Umbilical cord (tissue), 2 donors: ENCODE results near the gene SRP68. TPM values are rescaled to one million over a fixed set of nuclear protein-coding genes. Genes with fewer than 3 reads are reported as not detected.

Source experiments
- DNase-seq: peaks from one replicate; pipeline ENCODE4 v3.0.0-alpha.2; 2015; ENCODE audit warnings: low spot score
- total RNA-seq: library from RNA; depleted of rRNA; stranded (reverse); fragments of >200 nt; gene quantifications from one replicate; pipeline ENCODE4 v1.2.3, GENCODE V29; 2014; ENCODE audit warnings: low replicate concordance; ENCODE audit not compliant: insufficient read depth

Gene SRP68
- total RNA-seq, 1 donor from 2014 or later: 18.3 TPM

- DNase-seq: no peak
Observed at GRCh38 chr17:76018340-76018680, 54.0 kb downstream of the SRP68 start.

GRCh38 chr17:76017481-76018339, 54.6 kb downstream of the SRP68 start:
- no peak for DNase-seq

DNA sequence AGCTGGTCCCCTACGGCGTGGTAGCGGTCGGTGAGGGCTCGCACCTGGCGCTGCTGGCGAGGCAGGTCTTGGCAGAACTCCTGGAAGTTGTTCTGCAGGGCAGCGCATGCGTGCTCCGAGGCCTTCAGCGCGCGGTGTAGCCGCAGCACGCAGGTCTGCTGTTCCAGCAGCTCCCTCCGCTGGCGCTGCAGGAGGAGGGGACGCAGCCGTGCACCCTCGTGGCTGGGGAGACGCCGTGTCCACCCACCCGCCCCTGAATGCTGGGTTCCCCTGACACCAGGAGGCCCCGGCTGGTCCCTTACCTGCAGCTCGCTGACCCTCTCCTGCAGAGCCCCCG, 57.4 kb downstream of the SRP68 start:
- no peak for DNase-seq

DNA sequence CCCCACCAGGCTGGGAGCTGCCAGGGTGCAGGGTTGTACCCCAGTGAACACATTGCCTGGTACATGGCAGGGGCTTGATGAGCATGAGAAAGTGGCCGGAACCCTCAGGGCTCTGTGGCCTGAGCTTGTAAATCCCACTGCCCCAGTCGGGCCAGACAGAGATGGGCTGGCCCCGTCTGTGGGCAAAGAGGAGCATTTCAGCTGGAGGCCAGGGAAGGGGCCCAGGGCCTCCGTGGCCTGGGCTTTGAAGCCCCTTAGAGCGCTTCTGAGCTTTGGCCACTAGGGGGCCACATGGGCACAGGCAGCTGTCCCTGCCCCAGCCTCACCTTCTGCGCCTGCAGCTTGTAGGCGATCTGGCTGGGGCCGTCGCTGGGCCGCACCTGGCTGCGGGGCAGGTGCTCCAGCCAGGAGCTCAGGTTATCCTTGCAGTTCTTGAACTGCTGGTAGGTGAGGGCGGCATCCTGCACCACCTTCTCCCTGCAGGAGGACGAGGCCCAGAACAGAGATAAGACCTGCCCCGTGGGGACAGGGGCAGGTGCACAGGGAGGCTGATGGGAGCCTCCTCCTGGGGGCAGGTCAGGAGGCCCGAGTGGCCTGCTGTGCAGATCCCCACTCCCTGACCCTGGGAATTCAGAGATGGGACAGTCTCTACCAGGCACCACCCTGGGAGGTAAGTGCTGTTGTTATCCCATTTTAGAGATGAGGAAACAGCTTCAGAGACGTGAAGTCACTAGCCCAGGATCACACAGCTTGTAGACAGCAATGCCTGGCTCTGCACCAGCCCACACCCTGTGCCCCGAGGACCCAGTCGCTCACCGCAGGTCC, 58.0 kb downstream of the SRP68 start:
- peak; percentile 62 for DNase-seq

DNA sequence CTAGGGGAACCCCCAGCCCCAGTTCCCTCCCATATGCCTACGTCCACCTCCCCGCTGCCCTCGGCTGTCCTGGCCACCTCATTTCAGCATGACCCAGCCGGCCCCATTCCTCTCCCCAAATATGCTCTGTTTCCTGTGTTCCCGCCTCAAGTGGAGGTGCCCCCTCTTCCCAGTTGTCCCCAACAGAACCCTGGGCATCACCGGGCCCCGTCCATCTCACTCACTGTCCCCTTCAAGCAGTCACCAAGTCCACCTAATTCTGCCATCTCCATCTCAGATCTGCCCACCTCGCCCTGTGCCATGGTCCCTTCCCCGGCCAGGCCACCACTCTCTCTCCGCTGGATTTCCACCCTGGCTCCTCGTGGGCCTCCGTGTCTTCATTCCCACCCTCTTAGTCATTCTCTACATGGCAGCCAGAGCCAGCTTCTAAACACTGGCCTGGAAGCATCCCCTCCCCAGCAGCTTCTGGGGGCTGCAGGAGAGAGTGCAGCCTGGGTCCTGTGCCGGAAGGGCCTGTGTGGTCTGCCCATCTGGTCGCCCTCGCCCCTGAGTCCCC, 58.9 kb downstream of the SRP68 start:
- no peak for DNase-seq

GRCh38 chr17:76011951-76012350, 60.4 kb downstream of the SRP68 start:
- no peak for DNase-seq

DNA sequence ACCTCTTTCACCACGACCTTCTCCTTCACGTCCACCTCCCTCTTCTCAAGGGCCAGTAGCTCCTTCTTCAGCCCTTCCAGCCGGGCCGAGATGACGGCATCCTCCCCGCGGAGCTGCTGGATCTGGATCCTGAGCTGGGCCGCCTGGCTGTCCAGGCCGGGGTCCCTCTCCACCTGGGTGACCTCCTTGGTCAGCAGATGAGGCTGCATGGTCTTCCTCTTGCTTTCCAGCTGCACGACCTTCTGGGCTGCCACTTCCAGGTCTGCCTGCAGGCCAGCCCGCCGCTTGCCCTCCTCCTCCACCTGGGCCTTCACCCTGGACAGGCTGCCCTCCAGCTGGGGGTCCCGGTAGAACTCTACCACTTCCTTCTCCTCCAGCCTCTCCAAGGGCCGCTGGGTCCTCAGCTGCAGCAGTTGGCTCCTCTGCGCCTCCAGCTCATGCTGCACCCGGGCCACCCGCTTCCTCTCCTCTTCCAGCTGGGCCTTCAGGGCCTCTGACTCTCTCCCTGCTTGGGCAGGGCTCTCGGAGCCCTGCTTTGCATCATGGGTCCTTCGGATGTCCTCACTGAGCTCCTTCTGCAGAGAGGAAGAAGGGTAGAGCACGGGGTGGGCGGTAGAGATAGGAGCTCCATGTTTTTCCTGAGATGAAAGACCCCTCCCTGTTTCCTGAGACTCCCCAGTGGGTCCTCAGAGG, 62.2 kb downstream of the SRP68 start:
- DNase-seq: no peak

- DNase-seq: no peak
Observed at GRCh38 chr17:76009447-76009846, 62.9 kb downstream of the SRP68 start.

- no peak for DNase-seq
Observed at GRCh38 chr17:76008630-76009425, 63.5 kb downstream of the SRP68 start.

GRCh38 chr17:76008208-76008607, 64.1 kb downstream of the SRP68 start:
- DNase-seq: no peak

- no peak for DNase-seq
Observed at GRCh38 chr17:76007850-76008165, 64.5 kb downstream of the SRP68 start.

DNA sequence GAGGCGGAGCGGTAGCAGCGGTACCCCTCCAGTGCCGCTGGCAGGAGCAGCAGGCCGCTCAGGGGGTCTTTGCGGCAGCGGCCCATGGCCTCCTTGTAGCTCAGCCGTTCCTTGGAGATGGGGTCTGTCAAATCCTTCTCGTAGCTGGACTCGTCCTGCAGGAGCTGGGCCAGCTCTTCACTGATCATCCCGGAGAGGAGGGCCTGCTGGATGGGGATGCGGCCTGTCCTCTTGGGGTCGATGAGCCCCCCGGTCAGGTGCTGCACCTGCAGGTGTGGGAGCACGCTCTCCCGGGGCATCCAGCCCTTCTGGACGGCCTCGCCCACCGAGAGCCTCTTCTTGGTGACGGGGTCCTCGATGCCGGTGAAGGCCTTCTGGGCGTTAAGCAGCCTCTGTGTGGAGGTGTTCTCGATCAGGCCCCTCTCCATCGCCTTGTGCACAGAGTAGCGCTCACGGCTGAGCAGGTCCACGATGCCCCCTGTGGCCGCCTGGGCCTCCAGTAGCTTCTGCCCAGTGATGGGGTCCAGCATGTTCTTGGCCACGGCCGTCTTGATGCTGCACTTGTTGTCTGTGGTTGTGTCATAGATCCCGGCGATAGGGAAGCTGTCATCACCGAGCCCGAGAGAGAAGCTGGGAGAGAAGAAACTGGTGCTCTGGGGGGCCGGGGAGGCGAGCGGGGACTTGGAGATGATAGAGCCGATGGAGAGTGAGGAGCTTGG, 65.0 kb downstream of the SRP68 start:
- DNase-seq: no peak

DNA sequence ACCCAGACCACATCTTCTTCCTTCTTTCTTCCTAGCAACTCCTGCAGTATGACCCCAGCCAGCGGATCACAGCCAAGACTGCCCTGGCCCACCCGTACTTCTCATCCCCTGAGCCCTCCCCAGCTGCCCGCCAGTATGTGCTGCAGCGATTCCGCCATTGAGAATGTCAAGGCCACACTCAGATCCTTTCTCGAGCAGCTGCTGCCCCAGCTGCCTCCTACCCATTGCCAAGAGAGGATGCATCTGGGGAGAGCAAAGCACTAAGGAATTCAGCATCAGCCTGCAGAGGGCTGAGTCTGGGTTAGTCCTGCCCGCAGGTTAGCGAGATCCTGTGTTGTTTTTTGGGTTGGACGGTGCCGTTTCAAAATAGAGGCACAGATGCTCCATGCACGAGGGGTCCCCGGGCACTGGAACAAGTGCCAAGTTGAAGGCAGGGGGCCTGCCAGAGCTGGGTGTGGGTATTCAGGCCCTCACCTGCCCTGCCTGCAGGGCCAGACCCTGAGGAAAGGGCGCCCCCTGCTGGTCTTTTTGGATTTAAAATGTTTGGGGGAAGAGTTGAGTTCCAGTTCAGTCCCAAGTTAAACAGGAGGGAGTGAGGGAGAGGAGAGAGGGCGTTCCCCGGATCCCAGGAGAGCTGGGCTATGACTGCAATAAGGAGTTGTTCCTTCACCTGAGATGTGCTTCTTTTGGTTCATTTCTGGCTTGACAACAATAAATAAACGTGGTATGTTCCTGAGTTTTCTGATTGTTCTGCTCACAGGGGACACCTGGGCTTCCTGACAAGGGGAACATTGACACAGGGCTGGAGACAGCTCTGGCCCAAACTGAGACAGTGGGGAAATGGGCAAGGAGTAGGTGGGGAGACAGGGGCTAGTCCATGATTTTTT, 66.8 kb downstream of the SRP68 start:
- peak; percentile 72 for DNase-seq

GRCh38 chr17:76004750-76005262, 67.5 kb downstream of the SRP68 start:
- DNase-seq: no peak

- DNase-seq: no peak
Observed at GRCh38 chr17:76003915-76004314, 68.4 kb downstream of the SRP68 start.

- no peak for DNase-seq
Observed at GRCh38 chr17:76002100-76002499, 70.2 kb downstream of the SRP68 start.

DNA sequence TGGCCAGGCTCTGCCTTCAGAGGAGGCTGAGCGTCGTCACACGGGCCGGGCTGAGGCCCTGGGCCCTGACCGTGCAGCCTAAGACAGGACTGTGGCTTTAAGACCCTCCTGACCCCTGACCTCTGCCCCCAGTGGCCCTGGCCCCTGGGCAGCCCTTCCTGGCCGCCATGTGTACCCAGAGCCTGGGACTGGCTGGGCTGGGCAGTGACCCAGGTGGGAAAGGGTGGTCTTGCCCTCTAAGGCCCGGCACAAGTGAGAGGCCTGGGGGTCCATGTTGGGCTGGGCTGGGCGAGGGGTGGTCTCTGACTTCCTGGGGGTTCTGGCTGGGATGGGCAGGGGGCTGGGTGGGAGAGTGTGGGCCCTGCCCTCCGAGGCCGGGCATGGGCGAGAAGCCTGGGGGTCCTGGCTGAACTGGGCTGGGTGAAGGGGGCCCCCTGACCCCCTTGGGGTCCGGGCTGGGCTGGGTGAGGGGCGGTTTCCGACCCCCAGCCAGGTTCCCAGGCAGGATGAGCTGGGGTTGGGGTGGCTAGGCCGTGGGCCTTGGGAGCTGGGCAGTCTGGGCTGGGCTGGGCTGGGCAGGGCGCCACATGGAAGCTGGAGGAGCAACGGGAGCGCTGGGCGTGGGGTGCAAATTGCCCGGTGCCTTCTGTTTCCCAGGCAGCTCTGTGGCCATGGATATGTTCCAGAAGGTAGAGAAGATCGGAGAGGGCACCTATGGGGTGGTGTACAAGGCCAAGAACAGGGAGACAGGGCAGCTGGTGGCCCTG, 71.4 kb downstream of the SRP68 start, which contains the start of gene CDK3:
CDK3 (plus strand) TSS at position 101 of the 767 bp plus-strand sequence; CDS start at position 672, 571 bp downstream.
- DNase-seq: no peak

DNA sequence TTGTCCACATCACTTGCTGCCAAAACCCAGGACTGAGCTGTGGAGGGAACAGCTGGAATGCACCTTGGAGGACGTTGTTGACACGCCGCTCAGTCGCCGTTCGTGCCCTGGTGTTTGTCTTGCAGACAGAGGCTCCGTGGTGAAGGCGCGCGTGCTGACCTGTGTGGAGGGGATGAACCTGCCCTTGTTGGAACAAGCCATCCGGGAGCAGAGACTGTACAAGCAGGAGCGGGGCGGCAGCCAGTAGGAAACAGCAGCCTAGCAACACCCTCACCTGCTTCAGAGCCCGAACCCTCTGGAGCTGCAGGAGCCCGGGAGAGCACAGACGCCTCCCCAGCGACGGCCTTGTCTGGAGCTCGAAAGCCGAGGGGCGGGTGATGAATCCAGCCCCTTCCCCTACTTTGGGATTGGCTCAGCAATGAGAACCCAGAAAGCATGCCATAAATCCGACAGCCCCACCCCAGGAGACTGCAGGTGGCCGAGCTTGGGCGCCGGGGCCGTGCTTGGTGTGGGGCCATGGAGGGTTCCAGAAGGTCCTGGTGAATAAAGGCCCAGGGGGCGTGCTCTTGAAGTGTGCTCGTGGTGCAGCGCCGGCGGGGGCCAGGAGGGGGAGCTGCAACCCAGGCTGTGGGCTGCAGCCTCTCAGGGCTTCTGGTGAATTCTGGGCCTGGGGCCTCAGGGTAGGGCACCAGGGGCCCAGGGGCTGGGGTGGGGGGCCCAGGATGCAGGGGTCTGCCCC, 72.1 kb downstream of the SRP68 start:
- DNase-seq: no peak
